Measurements from ENCODE around the gene FAM72A.
"Not testable (repeated sequence)": the region's sequence is repeated elsewhere in the genome, so short reads cannot be mapped to it uniquely, and the experiment has no call there.

Gene FAM72A

GRCh38 chr1:206167350-206168029, 35.1 kb downstream of the FAM72A start:
- DNase-seq, result not testable (repeated sequence)

GRCh38 chr1:206145771-206146290, 56.8 kb downstream of the FAM72A start:
- no peak for DNase-seq

GRCh38 chr1:206144605-206145004, 58.0 kb downstream of the FAM72A start:
- DNase-seq, result no peak

GRCh38 chr1:206143537-206144172, 59.0 kb downstream of the FAM72A start:
- no peak for DNase-seq

- DNase-seq, result peak; percentile 5
Measured at GRCh38 chr1:206142770-206143169, 59.9 kb downstream of the FAM72A start.

GRCh38 chr1:206142011-206142410, 60.6 kb downstream of the FAM72A start:
- DNase-seq, result no peak

GRCh38 chr1:206136241-206136640, 66.4 kb downstream of the FAM72A start:
- no peak for DNase-seq

Data from suppressor macrophage treated with lipopolysaccharide for 4 hours (primary cell).